Keratinocyte (primary cell): ENCODE results near the gene PREB. TPM values are rescaled to one million over a fixed set of nuclear protein-coding genes. Genes with fewer than 3 reads are reported as not detected.

Experiments used
- DNase-seq: peaks from one replicate; pipeline ENCODE4 v3.0.0-alpha.2; 2011; ENCODE audit warnings: low read depth, missing footprints, low spot score
- FAIRE-seq: peaks from 2 replicates; lab custom pipeline; 2011; peaks lifted over from hg19 to GRCh38; lab: Jason Lieb, UNC
- H2AFZ ChIP-seq: 2 replicates; pipeline ENCODE4 v1.6.0; 2012; ENCODE audit warnings: low read length, control low read depth, inconsistent platforms; ENCODE audit not compliant: control insufficient read depth
- H3K27ac ChIP-seq: 2 replicates; pipeline ENCODE4 v1.5.1; 2011; ENCODE audit warnings: low read length; ENCODE audit not compliant: control insufficient read depth, insufficient read depth
- H3K27me3 ChIP-seq: 3 replicates; pipeline ENCODE4 v1.6.0; 2011; ENCODE audit warnings: low read length; ENCODE audit not compliant: control insufficient read depth, insufficient read depth; ENCODE audit errors: extremely low read depth
- H3K36me3 ChIP-seq, 2 experiments: 2 replicates in 1 of 2; 3 replicates in 1 of 2; pipeline ENCODE4 v1.5.1; 2011; ENCODE audit warnings: low read length in 2 of 2, mild to moderate bottlenecking in 1 of 2; ENCODE audit not compliant: control insufficient read depth in 2 of 2, insufficient read depth in 2 of 2; ENCODE audit errors: extremely low read depth in 1 of 2
- H3K4me1 ChIP-seq: 3 replicates; pipeline ENCODE4 v1.5.1; 2011; ENCODE audit warnings: low read length; ENCODE audit not compliant: control insufficient read depth, insufficient read depth; ENCODE audit errors: extremely low read depth
- H3K4me2 ChIP-seq: 3 replicates; pipeline ENCODE4 v1.6.0; 2011; ENCODE audit warnings: low read depth, low read length; ENCODE audit not compliant: control insufficient read depth, insufficient read depth; ENCODE audit errors: extremely low read depth
- H3K4me3 ChIP-seq, 3 experiments: fragments of 200-600 bp in 1 of 3; sonication (generic) in 1 of 3; 2 replicates in 2 of 3; 3 replicates in 1 of 3; pipeline ENCODE4 v1.5.1; 2011 to 2016; ENCODE audit warnings: low read length in 3 of 3, mild to moderate bottlenecking in 3 of 3, control low read depth in 2 of 3, inconsistent platforms in 1 of 3, low read depth in 1 of 3, mixed read lengths in 1 of 3, mixed run types in 1 of 3, moderate library complexity in 1 of 3; ENCODE audit not compliant: control insufficient read depth in 2 of 3, insufficient read depth in 2 of 3; ENCODE audit errors: extremely low read depth in 1 of 3
- H3K79me2 ChIP-seq: 2 replicates; pipeline ENCODE4 v1.6.0; 2012; ENCODE audit warnings: low read length; ENCODE audit not compliant: control insufficient read depth, insufficient read depth
- H3K9ac ChIP-seq: 3 replicates; pipeline ENCODE4 v1.6.0; 2011; ENCODE audit warnings: low read length; ENCODE audit not compliant: control insufficient read depth, insufficient read depth; ENCODE audit errors: extremely low read depth
- H3K9me1 ChIP-seq: 3 replicates; pipeline ENCODE4 v1.6.0; 2011; ENCODE audit warnings: low read length; ENCODE audit not compliant: control insufficient read depth, insufficient read depth; ENCODE audit errors: extremely low read depth
- H3K9me3 ChIP-seq: 2 replicates; pipeline ENCODE4 v1.5.1; 2012; ENCODE audit warnings: low read depth, low read length; ENCODE audit not compliant: control insufficient read depth
- H4K20me1 ChIP-seq: 3 replicates; pipeline ENCODE4 v1.6.0; 2011; ENCODE audit warnings: low read length; ENCODE audit not compliant: control insufficient read depth, insufficient read depth; ENCODE audit errors: extremely low read depth
- CTCF ChIP-seq, 3 experiments: IDR thresholded peaks in 1 of 3; conservative IDR thresholded peaks in 1 of 3; optimal IDR thresholded peaks in 1 of 3; 2 replicates in 2 of 3; 3 replicates in 1 of 3; pipeline versions ENCODE3 to v1.5.1; 2011; ENCODE audit warnings: low read length in 3 of 3, mild to moderate bottlenecking in 3 of 3, moderate library complexity in 2 of 3, control low read depth in 1 of 3, inconsistent platforms in 1 of 3; ENCODE audit not compliant: insufficient read depth in 2 of 3; ENCODE audit errors: extremely low read depth in 1 of 3
- EZH2 ChIP-seq: IDR thresholded peaks from one replicate; pipeline ENCODE4 v1.6.1; 2012; ENCODE audit warnings: inconsistent platforms, mild to moderate bottlenecking, low read length, moderate library complexity
- dilution Hi-C: fragments of 300-500 bp; cut with MboI; formaldehyde crosslinking; loops from one replicate; pipeline ENCODE4 v1.7.0; 2020; ENCODE audit warnings: low sequenced_read_pairs; ENCODE audit not compliant: extremely low pct_ligation_motif_present
- polyA plus RNA-seq, 5 experiments: library from polyadenylated mRNA; depleted of rRNA in 3 of 5; stranded (reverse) in 3 of 5; stranded (forward) in 1 of 5; unstranded in 1 of 5; fragments of >200 nt; gene quantifications; 1 replicate in 1 of 5; 2 replicates in 3 of 5; 3 replicates in 1 of 5; pipeline versions ENCODE4 v1.2.1 to v1.2.3, GENCODE V29; 2011 to 2012; ENCODE audit warnings: missing spikeins in 2 of 5, low read depth in 1 of 5, low replicate concordance in 1 of 5

Gene PREB
- polyA plus RNA-seq, 1 donor (not counting 4 experiments of a cell fraction or from before 2014, with no cell fraction given), result 48.7 TPM

GRCh38 chr2:27125104-27125503 is 9.3 kb downstream of the PREB start:
- no peak overlapping the region for H3K9ac ChIP-seq
- DNase-seq, result no peak
- no peak overlapping the region for H2AFZ ChIP-seq
- H3K4me2 ChIP-seq, result no peak overlapping the region
- H3K27ac ChIP-seq, result no peak overlapping the region
- no peaks in the 10 kb centered on the region for H4K20me1 ChIP-seq
- H3K27me3 ChIP-seq, result peaks cover 35% of the 10 kb centered on the region
- TF ChIP-seq CTCF (optimal IDR thresholded peaks at IDR 0.05 in 1 of 3, IDR thresholded peaks at IDR 0.05 in 1 of 3, conservative IDR thresholded peaks at IDR 0.05 in 1 of 3; ENCODE audit: extremely low read depth in 1 of 3, insufficient read depth in 2 of 3, low read length in 3 of 3) (no peak), EZH2 (no peak)
- FAIRE-seq, result no peak
- H3K36me3 ChIP-seq, result peaks cover 3 to 8% of the 10 kb centered on the region in 2 experiments
- no peaks in the 10 kb centered on the region for H3K4me1 ChIP-seq
- no peaks in the 10 kb centered on the region for H3K9me1 ChIP-seq
- dilution Hi-C loops, result no loop called here
- no peak overlapping the region for H3K4me3 ChIP-seq
- H3K79me2 ChIP-seq, result no peaks in the 10 kb centered on the region
- H3K9me3 ChIP-seq, result no peaks in the 10 kb centered on the region

- no peaks in the 10 kb centered on the region for H4K20me1 ChIP-seq
- peak within 1 kb of the TSS; percentile 37 for H3K4me2 ChIP-seq
- FAIRE-seq (no peak), DNase-seq (no peak)
- H3K36me3 ChIP-seq, result no peaks in the 10 kb centered on the region
- dilution Hi-C loops, result no loop called here
- no peak within 1 kb of the TSS for H3K9ac ChIP-seq
- peak within 1 kb of the TSS; percentile 64 for H2AFZ ChIP-seq
- H3K4me1 ChIP-seq, result peaks cover under 1% of the 10 kb centered on the region
- no peak within 1 kb of the TSS for H3K27ac ChIP-seq
- TF ChIP-seq EZH2 (no peak), CTCF (optimal IDR thresholded peaks at IDR 0.05 in 1 of 3, IDR thresholded peaks at IDR 0.05 in 1 of 3, conservative IDR thresholded peaks at IDR 0.05 in 1 of 3; ENCODE audit: extremely low read depth in 1 of 3, insufficient read depth in 2 of 3, low read length in 3 of 3) (peak in 1 of 3 experiments; percentile 10)
- no peaks in the 10 kb centered on the region for H3K9me1 ChIP-seq
- no peaks in the 10 kb centered on the region for H3K79me2 ChIP-seq
- H3K27me3 ChIP-seq, result peaks cover 49% of the 10 kb centered on the region
- H3K9me3 ChIP-seq, result no peaks in the 10 kb centered on the region
- H3K4me3 ChIP-seq, result peak within 1 kb of the TSS; percentile 38 to 52 (median 42)
Observed at GRCh38 chr2:27123302-27124150, 10.9 kb downstream of the PREB start, which contains the start of gene ABHD1. ABHD1 (plus strand) TSS chr2:27123815; CDS start chr2:27123949, 134 bp downstream.
